H9 (cell line): Measurements from ENCODE around the gene IL31. TPM values are rescaled to one million over a fixed set of nuclear protein-coding genes. Genes with fewer than 3 reads are reported as not detected.

Experiments used
- DNase-seq: peaks from one replicate; pipeline ENCODE4 v3.0.0-alpha.2; 2017
- H2AFZ ChIP-seq: one replicate; pipeline ENCODE4 v1.6.1; 2013; ENCODE audit warnings: mild to moderate bottlenecking, low read length, control low read depth, moderate library complexity
- H2AK5ac ChIP-seq: 2 replicates; pipeline ENCODE4 v1.6.1; 2013; ENCODE audit warnings: low read length, control low read depth, mixed read lengths; ENCODE audit not compliant: insufficient read length
- H2BK120ac ChIP-seq: one replicate; pipeline ENCODE4 v1.6.1; 2013; ENCODE audit warnings: low read depth, mild to moderate bottlenecking, low read length, control low read depth, inconsistent platforms; ENCODE audit not compliant: poor library complexity, severe bottlenecking
- H2BK12ac ChIP-seq: 2 replicates; pipeline ENCODE4 v1.6.1; 2013; ENCODE audit warnings: low read length, control low read depth, mixed read lengths, low read depth; ENCODE audit not compliant: insufficient read length
- H2BK15ac ChIP-seq: 2 replicates; pipeline ENCODE4 v1.6.1; 2013; ENCODE audit warnings: low read depth, low read length, control low read depth
- H2BK20ac ChIP-seq: one replicate; pipeline ENCODE4 v1.6.1; 2013; ENCODE audit warnings: low read depth, mild to moderate bottlenecking, low read length, control low read depth, inconsistent platforms; ENCODE audit not compliant: poor library complexity, severe bottlenecking
- H2BK5ac ChIP-seq: 2 replicates; pipeline ENCODE4 v1.6.1; 2013; ENCODE audit warnings: low read length, control low read depth, mixed read lengths; ENCODE audit not compliant: insufficient read length
- H3K14ac ChIP-seq: 2 replicates; pipeline ENCODE4 v1.6.1; 2013; ENCODE audit warnings: low read length, control low read depth; ENCODE audit not compliant: insufficient read depth
- H3K18ac ChIP-seq: 2 replicates; pipeline ENCODE4 v1.6.1; 2013; ENCODE audit warnings: low read depth, mild to moderate bottlenecking, mixed read lengths, low read length, control low read depth; ENCODE audit not compliant: insufficient read length
- H3K23ac ChIP-seq: 2 replicates; pipeline ENCODE4 v1.6.1; 2013; ENCODE audit warnings: low read length, control low read depth, mixed read lengths, low read depth; ENCODE audit not compliant: insufficient read length
- H3K23me2 ChIP-seq: 2 replicates; pipeline ENCODE4 v1.6.1; 2013; ENCODE audit warnings: low read depth, mild to moderate bottlenecking, mixed read lengths, low read length, control low read depth; ENCODE audit not compliant: insufficient read length, poor library complexity, severe bottlenecking
- H3K27ac ChIP-seq: 2 replicates; pipeline ENCODE4 v1.5.1; 2013; ENCODE audit warnings: low read length, control low read depth, mixed read lengths, low read depth; ENCODE audit not compliant: insufficient read length
- H3K27me3 ChIP-seq: 2 replicates; pipeline ENCODE4 v1.6.1; 2013; ENCODE audit warnings: low read length, control low read depth, inconsistent platforms; ENCODE audit not compliant: insufficient read depth
- H3K4ac ChIP-seq: 2 replicates; pipeline ENCODE4 v1.6.1; 2013; ENCODE audit warnings: low read depth, mild to moderate bottlenecking, control low read depth, inconsistent platforms, low read length, moderate library complexity
- H3K4me1 ChIP-seq: 2 replicates; pipeline ENCODE4 v1.6.1; 2013; ENCODE audit warnings: low read length, control low read depth, inconsistent platforms; ENCODE audit not compliant: insufficient read depth
- H3K4me2 ChIP-seq: 2 replicates; pipeline ENCODE4 v1.6.1; 2013; ENCODE audit warnings: low read length, control low read depth, mixed read lengths; ENCODE audit not compliant: insufficient read length, insufficient read depth
- H3K56ac ChIP-seq: 2 replicates; pipeline ENCODE4 v1.6.1; 2013; ENCODE audit warnings: low read depth, mild to moderate bottlenecking, mixed read lengths, low read length, control low read depth; ENCODE audit not compliant: insufficient read length
- H3K79me1 ChIP-seq: 2 replicates; pipeline ENCODE4 v1.6.1; 2013; ENCODE audit warnings: low read depth, mild to moderate bottlenecking, moderate library complexity, low read length, control low read depth, inconsistent platforms; ENCODE audit not compliant: insufficient read depth, poor library complexity, severe bottlenecking
- H3K79me2 ChIP-seq: 2 replicates; pipeline ENCODE4 v1.6.1; 2013; ENCODE audit warnings: low read length, control low read depth, inconsistent platforms; ENCODE audit not compliant: insufficient read depth
- H3K9ac ChIP-seq: 2 replicates; pipeline ENCODE4 v1.6.1; 2013; ENCODE audit warnings: low read length, control low read depth, mixed read lengths; ENCODE audit not compliant: insufficient read length; ENCODE audit errors: extremely low read depth
- H3K9me3 ChIP-seq: one replicate; pipeline ENCODE4 v1.6.1; 2013; ENCODE audit warnings: low read depth, low read length, inconsistent platforms; ENCODE audit not compliant: control insufficient read depth
- H3T11ph ChIP-seq: one replicate; pipeline ENCODE4 v1.6.1; 2013; ENCODE audit warnings: mild to moderate bottlenecking, low read length, control low read depth, inconsistent platforms
- H4K20me1 ChIP-seq: one replicate; pipeline ENCODE4 v1.6.1; 2013; ENCODE audit not compliant: control insufficient read depth, insufficient read length, insufficient read depth
- H4K5ac ChIP-seq: 2 replicates; pipeline ENCODE4 v1.6.1; 2013; ENCODE audit warnings: low read depth, mild to moderate bottlenecking, mixed read lengths, low read length, control low read depth; ENCODE audit not compliant: insufficient read length
- H4K8ac ChIP-seq: replicated peaks from 2 replicates; pipeline ENCODE4 v1.6.1; 2013; ENCODE audit warnings: low read length, control low read depth, mixed read lengths, low read depth; ENCODE audit not compliant: insufficient read length
- H4K91ac ChIP-seq: 2 replicates; pipeline ENCODE4 v1.6.1; 2013; ENCODE audit warnings: low read depth, mild to moderate bottlenecking, moderate library complexity, mixed read lengths, low read length, control low read depth; ENCODE audit not compliant: insufficient read length
- H3K27ac Mint-ChIP-seq, 3 experiments: 2 replicates in 2 of 3; 3 replicates in 1 of 3; pipeline ENCODE4 v1.8.0; 2020 to 2021; ENCODE audit warnings: mixed read lengths in 3 of 3, mild to moderate bottlenecking in 1 of 3, moderate library complexity in 1 of 3
- H3K27me3 Mint-ChIP-seq: 2 replicates; pipeline ENCODE4 v1.8.0; 2021; ENCODE audit warnings: low read depth, mild to moderate bottlenecking, moderate library complexity, mixed read lengths
- H3K36me3 Mint-ChIP-seq, 3 experiments: 2 replicates in 2 of 3; 3 replicates in 1 of 3; pipeline ENCODE4 v1.8.0; 2020 to 2021; ENCODE audit warnings: low read depth in 3 of 3, mixed read lengths in 3 of 3; ENCODE audit not compliant: insufficient read depth in 1 of 3
- H3K4me1 Mint-ChIP-seq, 2 experiments: 2 replicates each; pipeline ENCODE4 v1.8.0; 2020; ENCODE audit warnings: mixed read lengths in 2 of 2
- H3K4me3 Mint-ChIP-seq, 2 experiments: 2 replicates in 1 of 2; 3 replicates in 1 of 2; pipeline ENCODE4 v1.8.0; 2020 to 2021; ENCODE audit warnings: mild to moderate bottlenecking in 2 of 2, mixed read lengths in 2 of 2, moderate library complexity in 1 of 2
- H3K9me3 Mint-ChIP-seq, 2 experiments: 2 replicates in 1 of 2; 3 replicates in 1 of 2; pipeline ENCODE4 v1.8.0; 2020; ENCODE audit warnings: mild to moderate bottlenecking in 2 of 2, mixed read lengths in 2 of 2, moderate library complexity in 1 of 2
- WGBS: extraction: QIAGEN DNeasy Blood & Tissue Kit; methylation state at CpG from one replicate; pipeline ENCODE4 v1.1.7; 2013; ENCODE audit warnings: missing lambda C conversion rate, low lambda C conversion rate, mixed read lengths; ENCODE audit not compliant: insufficient read length; ENCODE audit errors: extremely low coverage; 5-methylcytosine and 5-hydroxymethylcytosine counted together
- total RNA-seq: library from RNA; stranded (reverse); gene quantifications from 2 replicates; pipeline ENCODE4 v1.2.1, GENCODE V29; 2021
- TF ChIP-seq, protein P1 (sequence below): fragments of 200-600 bp; sonication (generic); conservative IDR thresholded peaks from 3 replicates; pipeline ENCODE4 v1.8.0; 2021; ENCODE audit warnings: antibody characterized with exemption, mild to moderate bottlenecking

IL31 gene
- total RNA-seq, 1 experiment from 2014 or later = not detected

- H3K23ac ChIP-seq = no peak overlapping the region
- Mint-ChIP-seq H3K36me3 (peaks cover 29 to 85% (median 77%) of the 10 kb centered on the region in 3 experiments; a peak in 6 of 7 replicates), H3K27me3 (no peaks in the 10 kb centered on the region), H3K4me3 (no peak overlapping the region), H3K27ac (no peak overlapping the region), H3K9me3 (no peaks in the 10 kb centered on the region), H3K4me1 (no peaks in the 10 kb centered on the region)
- H3K79me1 ChIP-seq = peaks cover 5% of the 10 kb centered on the region
- H4K20me1 ChIP-seq = no peaks in the 10 kb centered on the region
- no peak for DNase-seq
- no peak overlapping the region for H3K14ac ChIP-seq
- no peak overlapping the region for H3T11ph ChIP-seq
- H3K27ac ChIP-seq = no peak overlapping the region
- no peak overlapping the region for H3K18ac ChIP-seq
- H3K27me3 ChIP-seq = no peaks in the 10 kb centered on the region
- no peaks in the 10 kb centered on the region for H3K79me2 ChIP-seq
- H3K56ac ChIP-seq = no peak overlapping the region
- no peak overlapping the region for H4K5ac ChIP-seq
- no peaks in the 10 kb centered on the region for H3K4me1 ChIP-seq
- no peak overlapping the region for H3K4ac ChIP-seq
- no peaks in the 10 kb centered on the region for H3K23me2 ChIP-seq
- no peak overlapping the region for H3K9ac ChIP-seq
- no peak overlapping the region for H4K8ac ChIP-seq
- H2BK5ac ChIP-seq = no peak overlapping the region
- no peak overlapping the region for H2BK20ac ChIP-seq
- WGBS = no CpG with 5 or more reads among the region's 5 CpGs
- no peak overlapping the region for H2BK120ac ChIP-seq
- H4K91ac ChIP-seq = no peak overlapping the region
- no peak overlapping the region for H2AK5ac ChIP-seq
- no peak overlapping the region for H2AFZ ChIP-seq
- no peak overlapping the region for H3K4me2 ChIP-seq
- TF ChIP-seq, protein P1, sequence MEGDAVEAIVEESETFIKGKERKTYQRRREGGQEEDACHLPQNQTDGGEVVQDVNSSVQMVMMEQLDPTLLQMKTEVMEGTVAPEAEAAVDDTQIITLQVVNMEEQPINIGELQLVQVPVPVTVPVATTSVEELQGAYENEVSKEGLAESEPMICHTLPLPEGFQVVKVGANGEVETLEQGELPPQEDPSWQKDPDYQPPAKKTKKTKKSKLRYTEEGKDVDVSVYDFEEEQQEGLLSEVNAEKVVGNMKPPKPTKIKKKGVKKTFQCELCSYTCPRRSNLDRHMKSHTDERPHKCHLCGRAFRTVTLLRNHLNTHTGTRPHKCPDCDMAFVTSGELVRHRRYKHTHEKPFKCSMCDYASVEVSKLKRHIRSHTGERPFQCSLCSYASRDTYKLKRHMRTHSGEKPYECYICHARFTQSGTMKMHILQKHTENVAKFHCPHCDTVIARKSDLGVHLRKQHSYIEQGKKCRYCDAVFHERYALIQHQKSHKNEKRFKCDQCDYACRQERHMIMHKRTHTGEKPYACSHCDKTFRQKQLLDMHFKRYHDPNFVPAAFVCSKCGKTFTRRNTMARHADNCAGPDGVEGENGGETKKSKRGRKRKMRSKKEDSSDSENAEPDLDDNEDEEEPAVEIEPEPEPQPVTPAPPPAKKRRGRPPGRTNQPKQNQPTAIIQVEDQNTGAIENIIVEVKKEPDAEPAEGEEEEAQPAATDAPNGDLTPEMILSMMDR = no peak
- no peaks in the 10 kb centered on the region for H3K9me3 ChIP-seq
- H2BK12ac ChIP-seq = no peak overlapping the region
- H2BK15ac ChIP-seq = no peak overlapping the region
Measured at GRCh38 chr12:122215771-122216170, 41.8 kb upstream of the IL31 start.
